IMR-90 (cell line): ENCODE measurements around the gene ARHGAP24.

ENCODE experiments used
- CEBPB ChIP-seq: IDR thresholded peaks from 2 replicates; pipeline ENCODE4 v1.6.1; 2012; ENCODE audit warnings: low read depth, low read length, improper control_type of control experiment
- CHD1 ChIP-seq: IDR thresholded peaks from 2 replicates; pipeline ENCODE4 v1.6.1; 2012; ENCODE audit warnings: low read depth, low read length, improper control_type of control experiment
- ELK1 ChIP-seq: fragments of 150-350 bp; IDR thresholded peaks from 2 replicates; pipeline ENCODE4 v1.6.1; 2016; ENCODE audit warnings: low read depth, mild to moderate bottlenecking, low read length, moderate library complexity, borderline replicate concordance
- MAFK ChIP-seq: IDR thresholded peaks from 2 replicates; pipeline ENCODE4 v1.6.1; 2012; ENCODE audit warnings: low read depth, low read length, improper control_type of control experiment
- MAZ ChIP-seq: IDR thresholded peaks from 2 replicates; pipeline ENCODE4 v1.6.1; 2012; ENCODE audit warnings: low read depth, mild to moderate bottlenecking, low read length, improper control_type of control experiment, moderate library complexity, borderline replicate concordance
- NFE2L2 ChIP-seq: fragments of 150-350 bp; IDR thresholded peaks from 2 replicates; pipeline ENCODE4 v1.6.1; 2016; ENCODE audit warnings: low read depth, mild to moderate bottlenecking, low read length
- POLR2A ChIP-seq: IDR thresholded peaks from 2 replicates; pipeline ENCODE4 v1.6.1; 2012; ENCODE audit warnings: mild to moderate bottlenecking, low read depth, low read length
- RAD21 ChIP-seq: IDR thresholded peaks from 2 replicates; pipeline ENCODE4 v1.6.1; 2012; ENCODE audit warnings: low read length, improper control_type of control experiment
- RCOR1 ChIP-seq: IDR thresholded peaks from 2 replicates; pipeline ENCODE4 v1.6.1; 2012; ENCODE audit warnings: mild to moderate bottlenecking, low read length, improper control_type of control experiment; ENCODE audit not compliant: insufficient replicate concordance
- RFX5 ChIP-seq: IDR thresholded peaks from 2 replicates; pipeline ENCODE4 v1.8.0; 2012; ENCODE audit warnings: low read depth, mild to moderate bottlenecking, low read length, moderate library complexity
- TF ChIP-seq, protein P1 (sequence below): conservative IDR thresholded peaks from 2 replicates; pipeline ENCODE4 v1.5.1; 2012; ENCODE audit warnings: mild to moderate bottlenecking, low read depth, low read length, improper control_type of control experiment
- TF ChIP-seq, protein P2 (sequence below): fragments of 150-350 bp; IDR thresholded peaks from 2 replicates; pipeline ENCODE4 v1.6.1; 2017; ENCODE audit warnings: mild to moderate bottlenecking, antibody characterized with exemption, low read length, low read depth

DNA sequence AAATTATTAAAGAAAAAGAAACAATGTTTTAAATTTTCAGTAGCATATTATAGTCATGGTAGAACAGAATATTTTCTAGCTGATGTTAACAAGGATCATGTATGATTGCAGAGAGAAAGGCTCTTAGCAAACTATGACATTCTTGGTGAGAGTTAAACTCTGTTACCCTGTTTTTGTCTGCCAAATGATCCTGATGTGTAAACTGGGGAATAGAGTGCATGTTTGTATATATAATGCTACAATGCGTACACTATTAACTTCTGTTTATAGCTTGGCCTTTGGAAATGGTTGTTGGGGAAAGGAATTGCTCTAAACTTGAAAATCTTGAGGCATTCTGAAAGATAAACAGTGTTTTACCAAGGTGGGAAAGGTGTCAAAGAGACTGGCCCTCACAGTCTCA, 292.7 kb downstream of the ARHGAP24 start:
- no peak for TF ChIP-seq ELK1
- no peak for TF ChIP-seq CEBPB
- TF ChIP-seq, protein P1, sequence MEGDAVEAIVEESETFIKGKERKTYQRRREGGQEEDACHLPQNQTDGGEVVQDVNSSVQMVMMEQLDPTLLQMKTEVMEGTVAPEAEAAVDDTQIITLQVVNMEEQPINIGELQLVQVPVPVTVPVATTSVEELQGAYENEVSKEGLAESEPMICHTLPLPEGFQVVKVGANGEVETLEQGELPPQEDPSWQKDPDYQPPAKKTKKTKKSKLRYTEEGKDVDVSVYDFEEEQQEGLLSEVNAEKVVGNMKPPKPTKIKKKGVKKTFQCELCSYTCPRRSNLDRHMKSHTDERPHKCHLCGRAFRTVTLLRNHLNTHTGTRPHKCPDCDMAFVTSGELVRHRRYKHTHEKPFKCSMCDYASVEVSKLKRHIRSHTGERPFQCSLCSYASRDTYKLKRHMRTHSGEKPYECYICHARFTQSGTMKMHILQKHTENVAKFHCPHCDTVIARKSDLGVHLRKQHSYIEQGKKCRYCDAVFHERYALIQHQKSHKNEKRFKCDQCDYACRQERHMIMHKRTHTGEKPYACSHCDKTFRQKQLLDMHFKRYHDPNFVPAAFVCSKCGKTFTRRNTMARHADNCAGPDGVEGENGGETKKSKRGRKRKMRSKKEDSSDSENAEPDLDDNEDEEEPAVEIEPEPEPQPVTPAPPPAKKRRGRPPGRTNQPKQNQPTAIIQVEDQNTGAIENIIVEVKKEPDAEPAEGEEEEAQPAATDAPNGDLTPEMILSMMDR: no peak
- TF ChIP-seq RFX5: no peak
- TF ChIP-seq POLR2A: no peak
- no peak for TF ChIP-seq MAZ
- TF ChIP-seq RAD21: no peak
- no peak for TF ChIP-seq RCOR1
- no peak for TF ChIP-seq NFE2L2
- TF ChIP-seq MAFK: no peak
- TF ChIP-seq CHD1: no peak
- TF ChIP-seq, protein P2, sequence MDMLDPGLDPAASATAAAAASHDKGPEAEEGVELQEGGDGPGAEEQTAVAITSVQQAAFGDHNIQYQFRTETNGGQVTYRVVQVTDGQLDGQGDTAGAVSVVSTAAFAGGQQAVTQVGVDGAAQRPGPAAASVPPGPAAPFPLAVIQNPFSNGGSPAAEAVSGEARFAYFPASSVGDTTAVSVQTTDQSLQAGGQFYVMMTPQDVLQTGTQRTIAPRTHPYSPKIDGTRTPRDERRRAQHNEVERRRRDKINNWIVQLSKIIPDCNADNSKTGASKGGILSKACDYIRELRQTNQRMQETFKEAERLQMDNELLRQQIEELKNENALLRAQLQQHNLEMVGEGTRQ: no peak
